Activated T-cell treated with anti-CD3 and anti-CD28 coated beads for 4 hours (primary cell): ENCODE results near the gene FAM83G.
"Not testable (repeated sequence)": the region's sequence is repeated elsewhere in the genome, so short reads cannot be mapped to it uniquely, and the experiment has no call there.

Experiments
- DNase-seq: peaks from one replicate; pipeline ENCODE4 v3.0.0-alpha.2; 2020

Gene FAM83G

GRCh38 chr17:18950944-18951905 is 53.3 kb downstream of the FAM83G start:
- no peak for DNase-seq

DNA sequence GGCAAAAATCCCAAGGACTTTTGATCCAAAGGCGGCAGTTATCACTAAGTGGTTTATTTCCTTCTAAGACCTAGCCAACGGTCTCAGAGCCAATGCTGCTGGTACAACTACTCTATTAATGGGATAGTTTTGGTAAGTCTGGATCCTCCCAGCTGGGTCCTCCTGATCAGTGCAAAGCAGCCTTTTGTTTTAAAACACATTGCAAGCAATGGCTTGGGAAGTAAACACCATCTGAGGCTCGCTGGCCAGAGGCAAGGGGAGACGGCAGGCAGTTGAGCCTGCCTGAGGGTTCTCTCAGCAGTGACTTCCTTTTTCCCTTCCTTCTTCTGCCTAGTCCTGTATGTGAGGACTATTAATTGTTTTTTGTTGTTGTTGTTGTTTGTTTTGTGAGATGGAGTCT is 54.2 kb downstream of the FAM83G start:
- DNase-seq = no peak

DNA sequence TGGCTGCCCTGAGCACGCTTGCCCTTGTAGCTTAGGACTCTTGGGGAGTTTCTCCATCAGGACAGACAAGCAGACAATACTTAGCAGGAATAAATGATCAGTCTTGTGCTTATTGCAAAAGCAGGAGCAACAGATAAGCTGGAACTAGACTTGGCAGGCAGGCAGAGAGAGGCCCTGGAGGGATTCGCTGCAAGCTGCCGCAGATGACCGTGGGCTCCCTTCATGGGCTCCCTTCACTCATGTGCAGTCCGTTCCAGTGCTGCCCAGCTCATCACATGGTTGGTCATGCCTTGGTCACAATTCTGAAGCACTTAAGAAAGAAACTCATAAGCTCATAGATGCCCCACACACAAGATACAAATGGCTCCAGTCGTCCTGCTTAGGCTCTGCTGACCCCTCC is 55.0 kb downstream of the FAM83G start:
- no peak for DNase-seq

DNA sequence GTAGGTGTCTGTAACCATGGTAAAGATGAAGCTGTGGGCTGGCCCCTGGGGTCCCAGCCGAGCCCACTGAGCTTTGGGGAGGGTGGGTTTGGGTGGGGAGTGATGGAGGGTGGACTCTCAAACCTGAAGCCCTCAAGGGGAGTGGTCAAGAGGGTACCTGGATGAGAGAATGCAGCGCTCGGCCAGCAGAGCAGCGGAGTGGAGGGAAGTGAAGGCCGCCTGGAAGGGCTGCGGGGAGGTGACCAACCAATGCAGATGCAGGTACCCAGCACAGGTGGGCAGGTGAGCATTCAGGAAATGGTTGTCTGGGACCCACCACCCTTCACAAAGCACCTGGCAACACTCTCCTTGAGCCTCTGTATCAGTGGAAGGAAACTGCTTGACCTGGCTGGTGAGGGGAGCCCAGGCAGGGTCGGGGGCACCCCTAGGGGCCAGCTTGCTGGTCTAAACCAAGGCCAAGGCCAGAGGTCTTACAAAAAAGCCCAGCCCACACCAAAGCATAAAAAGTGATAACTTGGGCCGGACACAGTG is 56.0 kb downstream of the FAM83G start:
- DNase-seq = no peak

GRCh38 chr17:18947866-18948265 is 56.7 kb downstream of the FAM83G start:
- no peak for DNase-seq

DNA sequence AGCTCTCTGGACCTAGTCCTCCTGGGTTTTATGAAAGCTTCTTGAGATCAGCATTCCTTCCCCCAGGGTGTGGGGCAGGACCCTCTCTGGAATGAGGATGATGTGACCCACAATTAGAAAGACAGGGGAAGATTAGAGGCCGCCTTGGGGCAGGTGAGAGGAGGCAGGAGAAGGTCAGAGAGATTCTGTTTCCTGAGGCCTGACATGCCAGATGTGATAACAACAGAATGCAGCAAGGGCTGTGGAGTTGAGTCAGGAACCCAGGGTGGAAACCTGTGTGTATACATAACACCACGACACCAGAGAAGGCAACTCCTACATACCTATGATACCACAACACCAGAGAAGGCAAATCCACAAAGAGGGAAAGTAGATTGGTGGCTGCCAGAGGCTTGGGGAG is 58.0 kb downstream of the FAM83G start:
- DNase-seq = no peak

- no peak for DNase-seq
Observed at GRCh38 chr17:18944646-18945045, 59.9 kb downstream of the FAM83G start.

DNA sequence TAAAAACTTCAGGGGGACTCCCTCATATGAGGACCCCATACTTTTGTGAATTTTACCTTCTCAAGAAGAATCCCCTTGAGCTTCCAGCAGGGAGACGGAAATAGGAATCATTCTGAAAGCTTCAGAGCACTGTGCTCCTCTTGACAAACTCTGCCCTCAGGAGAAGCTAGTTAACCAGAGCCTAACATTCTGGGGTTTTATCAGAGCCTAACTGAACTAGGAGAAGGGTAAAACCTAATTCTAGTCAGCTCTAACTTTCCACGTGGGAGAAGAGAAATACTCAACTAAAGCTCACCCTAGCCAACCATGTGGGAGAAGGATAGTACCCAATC is 65.9 kb downstream of the FAM83G start:
- no peak for DNase-seq

DNA sequence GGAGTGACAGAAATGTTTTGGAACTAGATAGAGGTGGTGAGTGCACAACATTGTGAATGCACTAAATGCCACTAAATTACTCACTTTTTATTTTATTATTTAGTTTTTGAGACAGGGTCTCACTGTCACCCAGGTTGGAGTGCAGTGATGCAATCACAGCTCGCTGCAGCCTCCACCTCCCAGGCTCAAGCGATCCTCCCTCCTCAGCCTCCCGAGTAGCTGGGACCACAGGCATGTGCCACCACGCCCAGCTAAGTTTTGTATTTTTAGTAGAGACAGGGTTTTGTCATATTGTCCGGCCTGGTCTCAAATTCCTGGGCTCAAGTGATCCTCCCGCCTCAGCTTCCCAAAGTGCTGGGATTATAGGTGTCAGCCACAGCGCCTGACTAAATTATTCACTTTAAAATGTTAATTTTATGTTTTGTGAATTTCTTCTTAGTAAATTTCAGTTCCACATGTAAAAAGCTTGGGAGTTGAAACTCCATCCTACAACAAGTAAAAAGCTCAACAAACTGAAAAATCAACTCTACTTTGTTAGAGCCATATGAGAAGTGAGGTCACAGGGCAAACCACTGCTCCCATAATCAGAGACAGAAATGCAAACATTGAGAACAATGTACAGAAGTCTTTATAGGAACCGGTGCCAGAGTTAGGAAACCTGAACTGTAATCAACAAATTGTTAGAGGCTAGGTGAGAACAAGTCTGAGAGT is 66.4 kb downstream of the FAM83G start:
- no peak for DNase-seq

DNA sequence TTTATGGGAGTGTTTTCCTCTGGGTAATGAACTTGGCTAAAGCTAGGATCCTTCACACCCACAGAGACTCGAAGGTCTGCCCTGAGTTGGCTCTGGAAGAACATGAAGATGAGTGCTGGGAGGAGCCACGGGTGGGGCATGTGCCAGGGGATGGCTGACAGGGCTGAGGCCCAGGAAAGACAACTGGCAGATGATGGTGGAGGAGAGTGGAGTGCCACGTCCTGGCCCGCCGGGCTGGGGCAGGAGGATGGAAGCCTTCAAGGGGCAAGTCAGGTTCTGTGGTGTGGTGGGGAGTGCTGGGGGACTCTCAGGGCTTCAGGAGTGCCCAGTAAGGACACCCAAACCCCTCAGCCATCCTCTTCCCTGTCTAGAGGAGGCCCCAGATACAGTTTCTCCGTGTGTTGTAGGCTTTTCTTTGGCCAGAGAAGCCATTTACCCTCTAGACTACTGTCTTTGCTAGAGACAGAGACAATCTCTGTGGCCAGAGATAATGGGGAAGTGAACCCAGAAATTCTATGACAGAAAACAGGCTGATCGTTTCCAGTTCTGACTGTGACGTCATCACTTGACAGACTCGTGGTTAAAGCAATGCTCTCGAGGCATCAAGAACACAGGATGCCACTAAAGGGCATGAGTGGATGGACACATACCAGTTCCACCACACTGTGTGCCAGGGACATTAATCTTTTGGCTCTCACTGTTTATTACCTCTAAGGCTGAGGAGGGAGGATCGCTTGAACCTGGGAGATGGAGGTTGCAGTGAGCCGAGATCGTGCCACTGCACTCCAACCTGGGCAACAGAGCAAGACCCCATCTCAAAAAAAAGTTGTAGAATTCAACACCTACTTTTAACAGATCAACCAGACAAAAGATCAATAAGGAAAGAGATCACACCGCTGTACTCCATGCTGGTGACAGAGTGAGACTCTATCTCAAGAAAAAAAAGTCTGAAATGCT is 71.2 kb downstream of the FAM83G start:
- no peak for DNase-seq

- no peak for DNase-seq
Observed at GRCh38 chr17:18932360-18933055, 72.1 kb downstream of the FAM83G start.

DNA sequence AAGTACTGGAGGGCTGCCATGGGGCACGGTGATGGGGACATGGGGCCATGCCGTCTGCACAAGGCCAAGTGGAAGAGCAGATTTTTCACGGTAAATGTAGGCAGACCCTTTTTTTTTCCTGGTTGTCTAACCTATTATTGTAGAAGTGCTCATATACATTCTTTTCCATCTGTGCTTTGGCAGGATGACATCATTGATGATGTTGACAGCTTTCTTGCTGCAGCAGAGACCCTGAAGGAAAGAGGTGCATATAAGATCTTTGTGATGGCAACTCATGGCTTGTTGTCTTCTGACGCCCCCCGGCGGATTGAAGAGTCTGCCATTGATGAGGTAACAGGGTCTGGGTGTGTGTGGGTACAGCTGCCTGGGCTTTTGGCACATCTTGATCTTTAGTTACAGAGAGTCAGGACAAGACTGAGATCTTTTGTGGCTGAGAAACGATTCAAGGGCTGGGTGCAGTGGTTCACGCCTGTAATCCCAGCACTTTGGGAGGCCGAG is 75.9 kb downstream of the FAM83G start:
- DNase-seq = no peak

- DNase-seq = no peak
Observed at GRCh38 chr17:18925187-18925586, 79.4 kb downstream of the FAM83G start.

GRCh38 chr17:18922596-18922995 is 82.0 kb downstream of the FAM83G start:
- DNase-seq = not testable (repeated sequence)

GRCh38 chr17:18921912-18922451 is 82.6 kb downstream of the FAM83G start:
- no peak for DNase-seq

- no peak for DNase-seq
Observed at GRCh38 chr17:18921485-18921884, 83.1 kb downstream of the FAM83G start.

DNA sequence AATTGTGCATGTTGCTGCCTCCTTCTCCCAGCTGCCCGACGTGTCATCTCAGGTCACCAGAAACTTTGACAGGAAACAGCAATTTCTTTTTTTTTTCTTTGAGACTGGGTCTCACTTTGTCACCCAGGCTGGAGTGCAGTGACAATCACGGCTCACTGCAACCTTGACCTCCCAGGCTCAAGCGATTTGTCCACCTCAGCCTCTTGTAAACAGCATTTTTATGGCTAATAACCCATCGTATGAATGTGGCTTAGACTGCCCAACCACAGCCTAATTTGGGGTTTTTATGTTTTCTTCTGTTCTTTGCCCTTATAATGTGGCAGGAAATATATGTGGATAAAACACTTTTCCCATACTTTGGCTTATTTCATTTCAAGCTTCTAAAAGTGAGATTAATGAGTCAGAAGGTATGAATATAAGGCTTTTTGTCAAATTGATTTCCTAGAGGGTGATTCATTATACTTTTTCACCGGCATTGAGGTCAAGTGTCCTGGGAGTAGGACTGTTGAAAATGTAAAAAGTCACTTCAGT is 83.6 kb downstream of the FAM83G start:
- DNase-seq = no peak

- no peak for DNase-seq
Observed at GRCh38 chr17:18919963-18920362, 84.6 kb downstream of the FAM83G start.
